Measurements from ENCODE around the gene SLC44A4. TPM values are rescaled to one million over a fixed set of nuclear protein-coding genes. Genes with fewer than 3 reads are reported as not detected.

The SLC44A4 gene
- total and polyA plus RNA-seq, 9 of the 15 experiments (the other 6 are each of a cell fraction or from before 2014, with no cell fraction given), result 7.9 to 18.6 (median 11.2) TPM

DNA sequence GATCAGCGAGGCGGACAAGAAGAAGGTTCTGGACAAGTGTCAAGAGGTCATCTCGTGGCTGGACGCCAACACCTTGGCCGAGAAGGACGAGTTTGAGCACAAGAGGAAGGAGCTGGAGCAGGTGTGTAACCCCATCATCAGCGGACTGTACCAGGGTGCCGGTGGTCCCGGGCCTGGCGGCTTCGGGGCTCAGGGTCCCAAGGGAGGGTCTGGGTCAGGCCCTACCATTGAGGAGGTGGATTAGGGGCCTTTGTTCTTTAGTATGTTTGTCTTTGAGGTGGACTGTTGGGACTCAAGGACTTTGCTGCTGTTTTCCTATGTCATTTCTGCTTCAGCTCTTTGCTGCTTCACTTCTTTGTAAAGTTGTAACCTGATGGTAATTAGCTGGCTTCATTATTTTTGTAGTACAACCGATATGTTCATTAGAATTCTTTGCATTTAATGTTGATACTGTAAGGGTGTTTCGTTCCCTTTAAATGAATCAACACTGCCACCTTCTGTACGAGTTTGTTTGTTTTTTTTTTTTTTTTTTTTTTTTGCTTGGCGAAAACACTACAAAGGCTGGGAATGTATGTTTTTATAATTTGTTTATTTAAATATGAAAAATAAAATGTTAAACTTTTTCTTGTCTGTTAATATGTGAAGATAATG is 49.0 kb downstream of the SLC44A4 start (continued):
- TF ChIP-seq JUN (IDR thresholded peaks at IDR 0.05; ENCODE audit: borderline replicate concordance, low read depth, low read length), result no peak
- TF ChIP-seq JUN (CRISPR knock-in tag; IDR thresholded peaks at IDR 0.05; ENCODE audit: borderline replicate concordance), result no peak
- TF ChIP-seq ZNF143 (CRISPR knock-in tag; IDR thresholded peaks at IDR 0.05), result no peak
- TF ChIP-seq ZFP1 (CRISPR knock-in tag; IDR thresholded peaks at IDR 0.05), result 0 out of 2 replicates have a peak, but pooled peaks have one; percentile 57
- no peak for TF ChIP-seq SREBF1 (IDR thresholded peaks at IDR 0.05; ENCODE audit: borderline replicate concordance, low read depth, low read length)
- peak in 1 of 2 experiments; percentile 68; a peak in 2 of 4 replicates for TF ChIP-seq TEAD1 (CRISPR knock-in tag; IDR thresholded peaks at IDR 0.05)
- TF ChIP-seq MAFG (tag; conservative IDR thresholded peaks at IDR 0.05), result no peak
- no peak for TF ChIP-seq ZNF764 (CRISPR knock-in tag; IDR thresholded peaks at IDR 0.05; ENCODE audit: low read depth)
- peak; percentile 95 for TF ChIP-seq NR2F6 (CRISPR knock-in tag; IDR thresholded peaks at IDR 0.05)
- TF ChIP-seq IRF2 (CRISPR knock-in tag; IDR thresholded peaks at IDR 0.05), result no peak
- no peak for TF ChIP-seq TAF15 (IDR thresholded peaks at IDR 0.05; ENCODE audit: low read depth, low read length)
- peak in 1 of 2 experiments; percentile 38; a peak in 2 of 4 replicates for TF ChIP-seq HDAC1 (IDR thresholded peaks at IDR 0.05)
- peak; percentile 99 for TF ChIP-seq ZNF384 (IDR thresholded peaks at IDR 0.05; ENCODE audit: low read depth, low read length)
- no peak for TF ChIP-seq RAD51 (IDR thresholded peaks at IDR 0.05; ENCODE audit: borderline replicate concordance, low read depth)
- TF ChIP-seq ATF7 (IDR thresholded peaks at IDR 0.05), result peak; percentile 41; the same call in 1 of the 2 replicates
- no peak for TF ChIP-seq CEBPB (tag; IDR thresholded peaks at IDR 0.05)
- TF ChIP-seq ZZZ3 (IDR thresholded peaks at IDR 0.05), result no peak
- TF ChIP-seq NFIC (IDR thresholded peaks at IDR 0.05), result no peak
- no peak for TF ChIP-seq EP300 (IDR thresholded peaks at IDR 0.05; ENCODE audit: low read length)
- TF ChIP-seq RFX5 (IDR thresholded peaks at IDR 0.05; ENCODE audit: low read depth, low read length), result no peak
- no peak for TF ChIP-seq ZNF507 (tag; conservative IDR thresholded peaks at IDR 0.05)
- 0 out of 4 replicates have a peak, but pooled peaks of 1 of the 2 experiments have one; percentile 47 for TF ChIP-seq ZNF639 (CRISPR knock-in tag; conservative IDR thresholded peaks at IDR 0.05 in 1 of 2, IDR thresholded peaks at IDR 0.05 in 1 of 2)
- no peak for TF ChIP-seq DNMT1 (IDR thresholded peaks at IDR 0.05)
- no peak for TF ChIP-seq CC2D1A (IDR thresholded peaks at IDR 0.05)
- TF ChIP-seq GTF2B (IDR thresholded peaks at IDR 0.05; ENCODE audit: extremely low read depth, insufficient read length), result no peak
- no peak for TF ChIP-seq PATZ1 (CRISPR knock-in tag; IDR thresholded peaks at IDR 0.05; ENCODE audit: borderline replicate concordance)
- TF ChIP-seq PHB (CRISPR knock-in tag; IDR thresholded peaks at IDR 0.05), result peak; percentile 60; the same call in 1 of the 2 replicates
